Femur (tissue), 1 donor: Measurements from ENCODE around the gene ERFL.

Experiments used
- DNase-seq: peaks from one replicate; pipeline ENCODE4 v3.0.0-alpha.2; 2017

Gene ERFL

GRCh38 chr19:41895745-41896580 lies 32.3 kb downstream of the ERFL start:
- DNase-seq: no peak

- no peak for DNase-seq
Measured at GRCh38 chr19:41894350-41894749, 33.9 kb downstream of the ERFL start.

GRCh38 chr19:41893899-41894298 lies 34.4 kb downstream of the ERFL start:
- DNase-seq: no peak

- no peak for DNase-seq
Measured at GRCh38 chr19:41892173-41892902, 35.9 kb downstream of the ERFL start.

- no peak for DNase-seq
Measured at GRCh38 chr19:41890936-41891335, 37.3 kb downstream of the ERFL start.

- DNase-seq: no peak
Measured at GRCh38 chr19:41889896-41890295, 38.4 kb downstream of the ERFL start.

- DNase-seq: no peak
Measured at GRCh38 chr19:41888926-41889325, 39.3 kb downstream of the ERFL start.

GRCh38 chr19:41887711-41888382 lies 40.4 kb downstream of the ERFL start:
- DNase-seq: peak; percentile 74

- no peak for DNase-seq
Measured at GRCh38 chr19:41886761-41887710, 41.2 kb downstream of the ERFL start.

GRCh38 chr19:41883821-41884733 lies 44.2 kb downstream of the ERFL start:
- DNase-seq: peak; percentile 96

- DNase-seq: no peak
Measured at GRCh38 chr19:41883463-41883820, 44.8 kb downstream of the ERFL start.

GRCh38 chr19:41882568-41883462 lies 45.4 kb downstream of the ERFL start, which contains the start of gene ARHGEF1:
Gene ARHGEF1 (plus strand): TSS chr19:41883184. CDS start chr19:41888083, 4,899 bp downstream.
- DNase-seq: peak; percentile 64

- DNase-seq: no peak
Measured at GRCh38 chr19:41880329-41880708, 47.9 kb downstream of the ERFL start.

GRCh38 chr19:41879670-41880328 lies 48.5 kb downstream of the ERFL start:
- no peak for DNase-seq

- DNase-seq: no peak
Measured at GRCh38 chr19:41879080-41879479, 49.2 kb downstream of the ERFL start.

- DNase-seq: no peak
Measured at GRCh38 chr19:41877916-41878905, 50.0 kb downstream of the ERFL start.

GRCh38 chr19:41876847-41877832 lies 51.1 kb downstream of the ERFL start, which contains the start of gene CD79A:
Gene CD79A (plus strand): TSS chr19:41877279. CDS start chr19:41877305, 26 bp downstream.
- peak; percentile 56 for DNase-seq
